ENCODE results near the gene ART4. TPM values are rescaled to one million over a fixed set of nuclear protein-coding genes. Genes with fewer than 3 reads are reported as not detected.

ART4 gene
- total RNA-seq, 1 donor = not detected

Other genes with a start within 250 kb of the ART4 start
- gene GUCY2C, start 146.9 kb downstream of the ART4 start, total RNA-seq = not detected
- gene WBP11, start 40.0 kb downstream of the ART4 start, total RNA-seq = 77.8 TPM
- 0.10 TPM for gene C12orf60, start 39.9 kb downstream of the ART4 start, total RNA-seq
- not detected for gene SMCO3, start 29.3 kb downstream of the ART4 start, total RNA-seq
- gene MGP, start 42.3 kb upstream of the ART4 start, total RNA-seq = 0.31 TPM
- 8.3 TPM for gene ERP27, start 95.0 kb upstream of the ART4 start, total RNA-seq
- gene ARHGDIB, start 118.1 kb upstream of the ART4 start, total RNA-seq = 1,170 TPM
- 3.9 TPM for gene PDE6H, start 129.5 kb upstream of the ART4 start, total RNA-seq